HUES64 (cell line): ENCODE measurements around the gene PDE4DIP.
"Not testable (repeated sequence)": the region's sequence is repeated elsewhere in the genome, so short reads cannot be mapped to it uniquely, and the experiment has no call there.

Experiments used
- H3K27ac ChIP-seq: 2 replicates; pipeline ENCODE4 v1.7.0; 2013; ENCODE audit warnings: low read depth, low read length, inconsistent platforms
- H3K27me3 ChIP-seq: 2 replicates; pipeline ENCODE4 v1.6.1; 2013; ENCODE audit warnings: mild to moderate bottlenecking, low read length; ENCODE audit not compliant: insufficient read depth
- H3K36me3 ChIP-seq: 2 replicates; pipeline ENCODE4 v1.6.1; 2013; ENCODE audit warnings: mild to moderate bottlenecking, low read length; ENCODE audit not compliant: insufficient read depth
- H3K4me1 ChIP-seq: 2 replicates; pipeline ENCODE4 v1.6.1; 2013; ENCODE audit warnings: mild to moderate bottlenecking, low read length, moderate library complexity; ENCODE audit not compliant: insufficient read depth
- H3K4me3 ChIP-seq: 2 replicates; pipeline ENCODE4 v1.5.1; 2013; ENCODE audit warnings: mild to moderate bottlenecking, low read length, moderate library complexity
- H3K9ac ChIP-seq: 2 replicates; pipeline ENCODE4 v1.6.1; 2013; ENCODE audit warnings: mild to moderate bottlenecking, low read depth, low read length
- H3K9me3 ChIP-seq: 2 replicates; pipeline ENCODE4 v1.6.1; 2013; ENCODE audit warnings: low read depth, low read length; ENCODE audit not compliant: insufficient read depth
- WGBS: fragments of 150-250, 120-280 bp; methylation state at CpG from one replicate; pipeline ENCODE4 v1.1.7; 2013; ENCODE audit warnings: missing lambda C conversion rate; 5-methylcytosine and 5-hydroxymethylcytosine counted together

Gene PDE4DIP

GRCh38 chr1:148929253-148929652 is 85.0 kb downstream of the PDE4DIP start:
- not testable (repeated sequence) for H3K4me1 ChIP-seq, H3K27ac ChIP-seq, H3K9ac ChIP-seq, H3K9me3 ChIP-seq, H3K4me3 ChIP-seq, H3K27me3 ChIP-seq, H3K36me3 ChIP-seq

GRCh38 chr1:148935381-148936002 is 91.3 kb downstream of the PDE4DIP start:
- H3K9ac ChIP-seq, H3K9me3 ChIP-seq, H3K27ac ChIP-seq, H3K4me1 ChIP-seq, H3K36me3 ChIP-seq, H3K27me3 ChIP-seq, H3K4me3 ChIP-seq: not testable (repeated sequence)
- WGBS: no CpG with 5 or more reads among the region's 3 CpGs

DNA sequence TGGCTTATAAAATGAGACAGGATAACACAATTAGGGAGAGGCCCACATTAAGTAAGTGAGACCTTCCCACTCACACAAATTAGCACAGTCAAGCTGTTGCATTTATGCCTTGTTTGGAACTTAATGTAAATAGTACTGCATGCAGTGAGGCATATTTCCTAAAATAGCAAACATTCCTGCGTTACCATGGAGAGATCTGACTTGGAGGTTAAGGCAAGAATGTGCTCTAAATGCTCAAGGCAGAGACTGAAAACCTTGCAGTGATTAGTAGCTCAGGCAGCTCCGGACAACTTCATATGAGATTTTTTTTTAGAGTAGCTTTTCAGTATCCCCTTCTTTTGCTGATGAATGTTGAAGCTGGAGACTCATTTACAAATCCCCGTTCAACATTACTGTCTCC is 98.7 kb downstream of the PDE4DIP start:
- H3K9ac ChIP-seq, H3K4me1 ChIP-seq, H3K36me3 ChIP-seq, H3K4me3 ChIP-seq, H3K27ac ChIP-seq, H3K27me3 ChIP-seq, H3K9me3 ChIP-seq: not testable (repeated sequence)
- no CpG with 5 or more reads among the region's 3 CpGs for WGBS

- not testable (repeated sequence) for H3K9ac ChIP-seq, H3K4me1 ChIP-seq, H3K27me3 ChIP-seq, H3K27ac ChIP-seq, H3K9me3 ChIP-seq, H3K4me3 ChIP-seq, H3K36me3 ChIP-seq
- no CpG with 5 or more reads among the region's 1 CpG for WGBS
Observed at GRCh38 chr1:148945130-148945529, 100.9 kb downstream of the PDE4DIP start.

DNA sequence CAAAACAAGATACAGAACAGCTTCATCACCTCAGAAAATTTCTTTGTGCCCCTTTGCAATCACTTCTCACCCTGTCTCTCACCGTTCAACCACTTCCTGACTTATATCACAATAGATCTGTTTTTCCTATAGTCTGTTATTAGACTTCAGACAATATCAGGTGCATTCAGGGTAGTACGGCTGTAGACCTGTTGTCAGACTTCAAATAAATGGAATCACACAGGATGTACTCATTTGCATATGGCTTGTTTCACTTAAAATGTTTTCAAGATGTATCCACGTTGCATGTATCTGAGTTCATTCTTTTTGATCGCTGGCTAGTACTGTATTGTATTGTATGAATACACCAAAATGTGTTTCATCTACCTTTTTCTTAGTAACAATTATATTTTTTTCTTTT is 104.5 kb downstream of the PDE4DIP start:
- 67% methylated on average over 1 of the region's 4 CpGs for WGBS
- not testable (repeated sequence) for H3K4me1 ChIP-seq, H3K4me3 ChIP-seq, H3K36me3 ChIP-seq, H3K9ac ChIP-seq, H3K9me3 ChIP-seq, H3K27ac ChIP-seq, H3K27me3 ChIP-seq

DNA sequence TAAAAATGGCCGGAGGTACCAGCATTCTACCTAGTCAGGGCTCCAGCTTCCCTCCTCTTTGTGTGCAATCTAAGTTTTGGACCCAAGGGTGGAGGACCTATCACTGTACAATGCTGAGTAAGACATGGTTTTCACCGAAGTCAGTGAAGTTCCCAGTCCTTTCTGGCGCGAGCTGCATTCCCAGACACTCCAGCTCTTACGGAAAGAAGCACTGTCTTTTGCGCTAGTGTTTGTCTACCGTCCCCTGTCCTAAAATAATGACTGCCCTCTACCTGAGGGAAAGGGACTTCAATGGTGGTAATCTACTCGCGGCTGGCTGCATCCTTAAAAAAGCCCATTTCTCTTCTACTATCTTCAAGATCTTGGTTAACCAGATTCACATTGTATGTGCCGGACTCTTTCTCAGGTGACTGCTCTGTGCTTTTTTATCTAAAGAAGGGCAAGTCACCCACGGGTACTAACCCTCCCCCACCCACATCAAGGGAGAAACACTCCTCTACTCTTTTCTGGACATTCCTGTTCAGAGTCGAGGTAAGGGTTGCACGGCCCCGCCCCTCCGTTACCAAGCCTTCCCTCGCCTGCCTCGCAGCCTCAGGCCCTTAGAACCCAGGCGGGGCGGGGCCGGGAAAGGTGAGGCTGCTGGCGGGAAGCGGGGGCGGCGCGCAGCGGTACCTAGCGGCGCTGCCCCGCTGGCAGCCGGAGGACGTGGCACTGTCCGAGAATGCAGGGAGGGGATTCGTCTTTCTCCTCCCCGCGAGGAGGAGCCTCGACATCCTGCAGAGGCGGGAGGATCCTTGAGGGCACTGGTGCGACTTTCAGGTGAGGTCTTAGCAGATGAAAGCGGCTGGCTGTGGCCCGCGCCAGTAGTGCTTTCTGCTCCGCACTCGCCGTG is 107.4 kb downstream of the PDE4DIP start:
- H3K27me3 ChIP-seq, H3K9me3 ChIP-seq, H3K4me1 ChIP-seq, H3K36me3 ChIP-seq: not testable (repeated sequence)
- Histone ChIP-seq H3K27ac (peak overlapping the region; percentile 86; the same call in 1 of the 2 replicates), H3K4me3 (peak overlapping the region; percentile 61), H3K9ac (peak overlapping the region; percentile 74)
- WGBS: 14% methylated on average over 20 of the region's 44 CpGs

GRCh38 chr1:148952253-148952937 is 108.2 kb downstream of the PDE4DIP start:
- WGBS: 0% methylated on average over 21 of the region's 66 CpGs
- H3K9me3 ChIP-seq, H3K27me3 ChIP-seq, H3K4me1 ChIP-seq, H3K36me3 ChIP-seq: not testable (repeated sequence)
- peak overlapping the region; percentile 63 for H3K4me3 ChIP-seq
- H3K9ac ChIP-seq: peak overlapping the region; percentile 74
- peak overlapping the region; percentile 86; the same call in 1 of the 2 replicates for H3K27ac ChIP-seq

DNA sequence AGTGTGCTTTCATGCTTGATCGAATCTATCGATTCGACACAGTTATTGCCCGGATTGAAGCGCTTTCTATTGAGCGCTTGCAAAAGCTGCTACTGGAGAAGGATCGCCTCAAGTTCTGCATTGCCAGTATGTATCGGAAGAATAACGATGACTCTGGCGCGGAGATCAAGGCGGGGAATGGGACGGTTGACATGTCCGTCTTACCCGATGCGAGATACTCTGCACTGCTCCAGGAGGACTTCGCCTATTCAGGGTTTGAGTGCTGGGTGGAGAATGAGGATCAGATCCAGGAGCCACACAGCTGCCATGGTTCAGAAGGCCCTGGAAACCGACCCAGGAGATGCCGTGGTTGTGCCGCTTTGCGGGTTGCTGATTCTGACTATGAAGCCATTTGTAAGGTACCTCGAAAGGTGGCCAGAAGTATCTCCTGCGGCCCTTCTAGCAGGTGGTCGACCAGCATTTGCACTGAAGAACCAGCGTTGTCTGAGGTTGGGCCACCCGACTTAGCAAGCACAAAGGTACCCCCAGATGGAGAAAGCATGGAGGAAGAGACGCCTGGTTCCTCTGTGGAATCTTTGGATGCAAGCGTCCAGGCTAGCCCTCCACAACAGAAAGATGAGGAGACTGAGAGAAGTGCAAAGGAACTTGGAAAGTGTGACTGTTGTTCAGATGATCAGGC is 108.8 kb downstream of the PDE4DIP start:
- not testable (repeated sequence) for H3K36me3 ChIP-seq, H3K9ac ChIP-seq, H3K4me1 ChIP-seq, H3K9me3 ChIP-seq, H3K27me3 ChIP-seq, H3K27ac ChIP-seq
- H3K4me3 ChIP-seq: peak overlapping the region; percentile 63
- 14% methylated on average over 23 of the region's 28 CpGs for WGBS

DNA sequence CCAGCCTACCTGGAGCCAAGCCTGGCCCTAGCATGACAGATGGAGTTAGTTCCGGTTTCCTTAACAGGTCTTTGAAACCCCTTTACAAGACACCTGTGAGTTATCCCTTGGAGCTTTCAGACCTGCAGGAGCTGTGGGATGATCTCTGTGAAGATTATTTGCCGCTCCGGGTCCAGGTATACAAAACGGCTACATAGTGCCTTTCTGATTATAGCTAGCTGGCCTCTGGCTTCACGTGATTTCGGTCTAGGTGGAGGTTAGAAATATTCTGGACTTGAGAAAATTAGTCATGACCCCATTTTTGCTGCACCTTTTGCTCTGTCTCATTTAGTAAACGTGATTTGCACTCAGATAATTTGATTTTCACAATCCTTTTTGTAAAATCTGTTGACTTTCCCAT is 109.5 kb downstream of the PDE4DIP start:
- H3K9ac ChIP-seq: not testable (repeated sequence)
- peak overlapping the region; percentile 34; the same call in 1 of the 2 replicates for H3K4me3 ChIP-seq

GRCh38 chr1:148958343-148958742 is 114.1 kb downstream of the PDE4DIP start:
- not testable (repeated sequence) for H3K9me3 ChIP-seq, H3K4me1 ChIP-seq, H3K27me3 ChIP-seq, H3K9ac ChIP-seq, H3K4me3 ChIP-seq, H3K27ac ChIP-seq, H3K36me3 ChIP-seq

More for the DNA sequence above, 109.5 kb downstream of the PDE4DIP start:
- H3K4me1 ChIP-seq, H3K9me3 ChIP-seq, H3K27ac ChIP-seq, H3K36me3 ChIP-seq, H3K27me3 ChIP-seq: not testable (repeated sequence)
- 78% methylated on average over 6 of the region's 7 CpGs for WGBS
